Mucosa of rectum (tissue), 2 donors: ENCODE results near the gene IGLL5.
A peak's percentile ranks its signal among the peaks of the same experiment; 100 is the strongest.

Experiments
- H3K27ac ChIP-seq, 2 donors: one replicate each; pipeline ENCODE4 v1.7.0; 2013; ENCODE audit warnings: inconsistent platforms in 2 of 2, low read depth in 2 of 2, low read length in 2 of 2
- H3K27me3 ChIP-seq, 2 donors: one replicate each; pipeline ENCODE4 v1.7.0; 2013; ENCODE audit warnings: low read length in 2 of 2; ENCODE audit not compliant: control insufficient read depth in 2 of 2, insufficient read depth in 2 of 2
- H3K36me3 ChIP-seq, 2 donors: one replicate each; pipeline ENCODE4 v1.7.0; 2013; ENCODE audit warnings: low read length in 2 of 2; ENCODE audit not compliant: control insufficient read depth in 2 of 2, insufficient read depth in 2 of 2
- H3K4me1 ChIP-seq, 2 donors: one replicate each; pipeline ENCODE4 v1.7.0; 2013; ENCODE audit warnings: low read length in 2 of 2, mild to moderate bottlenecking in 1 of 2; ENCODE audit not compliant: control insufficient read depth in 2 of 2, insufficient read depth in 2 of 2
- H3K4me3 ChIP-seq, 2 donors: one replicate each; pipeline ENCODE4 v1.7.0; 2013; ENCODE audit warnings: low read length in 2 of 2
- H3K9ac ChIP-seq, 2 donors: one replicate each; pipeline ENCODE4 v1.7.0; 2013; ENCODE audit warnings: low read length in 2 of 2, low read depth in 1 of 2, mild to moderate bottlenecking in 1 of 2
- H3K9me3 ChIP-seq, 2 donors: one replicate each; pipeline ENCODE4 v1.7.0; 2013; ENCODE audit warnings: low read length in 2 of 2; ENCODE audit not compliant: control insufficient read depth in 2 of 2
- donor health status: healthy.
- donor health status: Normal muscosa, but diverticular disease.

IGLL5 gene

DNA sequence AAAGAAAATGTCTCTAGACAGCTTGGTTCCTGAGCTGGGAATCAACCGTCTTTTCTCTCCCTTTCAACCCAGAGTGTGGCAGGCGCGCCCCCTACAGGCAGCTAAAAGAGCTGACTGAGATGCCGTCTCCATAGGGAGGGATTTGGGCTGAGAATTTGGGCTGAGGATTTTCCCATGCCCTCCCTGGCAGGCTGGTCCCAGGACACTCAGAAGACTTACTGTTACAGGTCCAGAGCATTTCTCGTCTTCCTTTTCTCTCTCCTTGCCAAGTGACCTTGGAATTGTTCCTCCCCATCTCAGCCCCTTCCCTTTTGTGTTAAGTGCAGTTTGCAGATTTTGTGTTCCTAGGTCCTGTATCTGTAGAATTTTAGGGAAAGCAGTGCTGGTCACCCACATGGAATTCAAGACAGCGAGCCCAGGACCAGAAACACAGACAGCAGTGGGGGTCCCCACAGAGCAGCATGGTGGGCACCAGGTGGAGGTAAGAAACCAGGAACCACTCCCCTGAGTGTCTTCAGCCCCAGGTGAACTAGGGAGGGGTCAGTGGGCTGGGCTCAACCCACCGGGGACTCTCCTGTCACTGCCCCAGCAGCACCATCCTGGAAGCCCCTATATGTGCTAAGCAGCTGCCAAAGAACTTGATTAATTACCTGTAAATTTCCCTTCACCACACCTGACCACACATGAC is 9.9 kb upstream of the IGLL5 start:
- Histone ChIP-seq H3K36me3 (no peaks in the 10 kb centered on the region), H3K9me3 (no peaks in the 10 kb centered on the region), H3K9ac (no peak overlapping the region), H3K4me1 (no peaks in the 10 kb centered on the region), H3K27me3 (no peaks in the 10 kb centered on the region), H3K27ac (no peak overlapping the region), H3K4me3 (no peak overlapping the region)

DNA sequence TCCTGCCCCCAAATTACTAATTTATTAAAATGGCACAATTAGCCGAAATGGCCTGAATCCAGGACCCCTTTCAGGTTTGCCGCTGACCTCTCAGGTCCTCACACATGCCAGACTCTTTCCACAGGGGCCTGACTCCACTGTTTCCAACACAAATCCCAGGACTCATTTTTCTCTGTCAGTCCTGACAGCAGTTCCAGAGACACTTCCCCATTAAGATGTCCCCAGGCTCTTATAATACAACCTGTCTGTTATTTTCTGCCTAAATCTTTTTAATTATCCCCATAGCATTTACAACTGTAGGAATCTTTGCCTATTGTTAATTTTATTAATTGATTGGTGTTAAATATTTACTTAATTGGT is 9.4 kb upstream of the IGLL5 start:
- Histone ChIP-seq H3K27me3 (no peaks in the 10 kb centered on the region), H3K9ac (no peak overlapping the region), H3K27ac (no peak overlapping the region), H3K4me1 (no peaks in the 10 kb centered on the region), H3K9me3 (no peaks in the 10 kb centered on the region), H3K4me3 (no peak overlapping the region), H3K36me3 (no peaks in the 10 kb centered on the region)

DNA sequence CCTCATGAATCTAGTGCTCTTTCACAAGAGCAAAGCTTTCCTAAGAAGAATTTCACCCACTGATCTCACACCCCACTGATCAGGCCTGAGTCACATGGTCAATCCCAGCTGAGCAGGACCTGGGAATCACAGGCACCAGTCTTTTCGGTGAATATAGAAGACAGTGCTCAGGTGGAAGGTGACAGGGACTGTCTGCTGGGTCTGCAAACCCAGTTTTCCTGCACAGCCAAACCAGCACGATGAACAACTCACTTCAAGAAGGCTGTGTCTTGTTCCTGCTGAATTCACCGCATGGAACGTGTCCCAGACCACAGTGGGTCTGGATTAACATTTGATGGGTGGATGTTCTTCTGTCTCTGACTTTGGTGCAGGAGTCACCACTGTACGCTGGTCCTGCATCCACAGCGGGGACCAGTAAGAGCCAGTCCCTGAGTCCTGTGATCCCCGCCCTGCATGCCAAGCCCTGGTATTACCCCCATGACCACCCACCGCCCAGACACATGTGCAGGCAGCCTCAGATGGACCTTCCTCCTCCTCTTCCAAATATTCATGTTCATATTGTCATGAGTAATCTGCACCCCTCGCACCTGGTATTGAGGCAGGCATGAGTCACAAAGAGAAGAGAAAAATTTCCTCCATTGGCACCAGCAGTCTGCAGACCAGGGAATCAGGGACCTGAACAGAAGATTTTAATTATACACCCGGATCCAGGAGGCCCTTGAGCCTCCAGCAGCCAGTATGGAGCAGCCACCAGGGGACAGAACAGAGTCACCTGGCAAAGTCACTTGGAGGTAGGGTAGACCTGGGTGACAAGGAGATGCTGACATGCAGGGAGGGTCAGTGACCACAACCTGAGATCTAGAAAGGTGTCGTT is 8.6 kb upstream of the IGLL5 start:
- no peak overlapping the region for H3K9ac ChIP-seq
- no peak overlapping the region for H3K4me3 ChIP-seq
- H3K4me1 ChIP-seq, result no peaks in the 10 kb centered on the region
- H3K27ac ChIP-seq, result no peak overlapping the region
- no peaks in the 10 kb centered on the region for H3K9me3 ChIP-seq
- H3K27me3 ChIP-seq, result no peaks in the 10 kb centered on the region
- H3K36me3 ChIP-seq, result no peaks in the 10 kb centered on the region

DNA sequence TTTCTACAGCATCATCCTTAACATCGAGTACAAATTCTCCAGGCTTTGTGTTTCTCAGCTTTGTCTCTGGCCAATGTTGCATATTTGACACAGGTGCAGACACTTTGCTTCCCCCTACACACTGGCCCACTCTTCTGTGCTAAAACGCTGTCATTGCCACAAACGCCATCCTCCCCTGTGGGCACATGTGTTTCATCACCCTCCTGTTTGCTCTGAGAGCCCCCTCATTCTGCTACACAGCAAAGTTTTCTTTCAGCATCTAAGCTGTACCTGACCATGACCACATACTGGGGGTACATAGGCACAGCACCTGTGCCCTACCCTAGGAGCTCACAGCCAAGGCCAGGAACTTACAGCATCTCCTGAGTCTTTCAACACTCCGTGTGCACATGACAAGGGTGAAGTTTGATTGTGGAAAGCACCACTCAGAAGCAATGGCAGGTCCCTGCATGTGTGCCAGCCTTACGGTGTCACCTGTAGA is 7.9 kb upstream of the IGLL5 start:
- no peaks in the 10 kb centered on the region for H3K27me3 ChIP-seq
- H3K36me3 ChIP-seq, result no peaks in the 10 kb centered on the region
- no peak overlapping the region for H3K27ac ChIP-seq
- H3K9ac ChIP-seq, result no peak overlapping the region
- no peaks in the 10 kb centered on the region for H3K4me1 ChIP-seq
- no peaks in the 10 kb centered on the region for H3K9me3 ChIP-seq
- H3K4me3 ChIP-seq, result no peak overlapping the region

DNA sequence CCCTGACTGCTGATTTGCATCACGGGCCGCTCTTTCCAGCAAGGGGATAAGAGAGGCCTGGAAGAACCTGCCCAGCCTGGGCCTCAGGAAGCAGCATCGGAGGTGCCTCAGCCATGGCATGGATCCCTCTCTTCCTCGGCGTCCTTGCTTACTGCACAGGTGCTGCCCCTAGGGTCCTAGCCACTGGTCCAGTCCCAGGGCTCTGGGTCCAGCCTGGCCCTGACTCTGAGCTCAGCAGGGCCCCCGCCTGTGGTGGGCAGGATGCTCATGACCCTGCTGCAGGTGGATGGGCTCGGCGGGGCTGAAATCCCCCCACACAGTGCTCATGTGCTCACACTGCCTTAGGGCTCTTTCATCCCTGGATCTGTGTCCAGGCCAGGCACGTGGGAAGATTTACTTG is 7.0 kb upstream of the IGLL5 start:
- Histone ChIP-seq H3K9ac (no peak overlapping the region), H3K4me1 (no peaks in the 10 kb centered on the region), H3K9me3 (no peaks in the 10 kb centered on the region), H3K27me3 (no peaks in the 10 kb centered on the region), H3K27ac (peak overlapping the region in 1 of 2 donors; percentile 23), H3K36me3 (no peaks in the 10 kb centered on the region), H3K4me3 (no peak overlapping the region)

DNA sequence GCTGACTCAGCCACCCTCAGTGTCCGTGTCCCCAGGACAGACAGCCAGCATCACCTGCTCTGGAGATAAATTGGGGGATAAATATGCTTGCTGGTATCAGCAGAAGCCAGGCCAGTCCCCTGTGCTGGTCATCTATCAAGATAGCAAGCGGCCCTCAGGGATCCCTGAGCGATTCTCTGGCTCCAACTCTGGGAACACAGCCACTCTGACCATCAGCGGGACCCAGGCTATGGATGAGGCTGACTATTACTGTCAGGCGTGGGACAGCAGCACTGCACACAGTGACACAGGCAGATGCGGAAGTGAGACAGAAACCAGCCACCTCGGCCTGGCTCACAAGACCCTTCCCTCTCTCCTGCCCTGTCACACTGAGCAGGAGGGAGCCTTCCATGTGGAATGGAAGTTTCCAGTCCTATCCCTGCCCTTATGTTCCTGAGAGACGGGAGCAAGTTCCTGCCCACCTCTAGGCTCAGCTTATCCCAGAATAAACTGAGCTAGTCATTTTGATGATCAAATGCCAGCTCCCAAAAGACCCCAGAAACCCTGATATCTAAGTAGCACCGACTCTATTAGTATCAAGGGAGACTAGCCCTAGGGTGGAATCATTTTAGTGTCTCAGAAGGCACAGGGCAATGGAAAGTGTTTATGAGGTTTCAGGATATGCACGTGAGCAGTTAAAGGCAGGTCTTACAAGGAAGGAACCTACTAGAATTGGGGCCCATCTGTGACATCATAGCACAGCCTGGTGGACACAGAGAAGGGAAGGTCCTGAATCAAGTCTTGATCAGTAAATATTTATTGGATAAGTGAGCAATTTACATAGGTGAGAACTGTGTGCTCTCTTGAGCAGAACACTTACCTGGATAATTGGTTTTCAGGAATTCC is 6.3 kb upstream of the IGLL5 start:
- no peaks in the 10 kb centered on the region for H3K9me3 ChIP-seq
- no peak overlapping the region for H3K27ac ChIP-seq
- H3K9ac ChIP-seq, result peak overlapping the region in 1 of 2 donors; percentile 41
- no peak overlapping the region for H3K4me3 ChIP-seq
- no peaks in the 10 kb centered on the region for H3K4me1 ChIP-seq
- no peaks in the 10 kb centered on the region for H3K27me3 ChIP-seq
- no peaks in the 10 kb centered on the region for H3K36me3 ChIP-seq

DNA sequence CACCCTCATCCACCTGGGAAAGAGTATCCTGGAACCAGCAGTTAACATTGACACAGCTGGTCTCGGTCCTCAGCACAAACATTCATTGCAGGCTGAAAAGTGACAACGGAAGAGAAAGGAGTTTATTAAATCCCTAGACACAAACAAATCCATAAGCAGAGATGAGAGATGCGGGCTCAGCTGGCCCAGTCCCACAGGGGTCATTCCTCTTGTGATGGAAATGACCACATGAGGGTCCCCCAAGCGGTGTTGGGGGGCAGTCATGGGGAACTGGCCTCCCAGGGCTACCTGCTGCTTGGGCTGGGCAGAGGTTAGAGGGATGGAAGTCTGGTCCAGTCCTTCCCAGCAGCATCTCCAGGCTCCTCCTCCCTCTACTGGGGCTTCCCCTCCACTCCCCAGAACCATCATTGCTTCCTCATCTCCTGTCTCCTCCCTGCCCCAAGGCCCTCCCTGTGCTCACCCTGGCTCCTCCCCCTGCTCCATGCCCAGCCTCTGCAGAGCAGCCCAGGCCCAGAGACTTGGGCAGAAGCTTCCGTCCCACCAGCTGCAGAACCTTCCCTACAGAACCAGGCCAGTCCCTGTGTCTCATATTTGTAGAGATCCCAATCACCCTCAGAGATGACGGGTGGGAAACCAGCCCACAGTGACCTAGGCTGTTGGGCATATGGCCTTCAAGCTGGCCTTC is 5.4 kb upstream of the IGLL5 start:
- H3K9me3 ChIP-seq, result no peaks in the 10 kb centered on the region
- H3K4me1 ChIP-seq, result no peaks in the 10 kb centered on the region
- no peak overlapping the region for H3K4me3 ChIP-seq
- no peak overlapping the region for H3K27ac ChIP-seq
- H3K36me3 ChIP-seq, result no peaks in the 10 kb centered on the region
- no peaks in the 10 kb centered on the region for H3K27me3 ChIP-seq
- no peak overlapping the region for H3K9ac ChIP-seq

DNA sequence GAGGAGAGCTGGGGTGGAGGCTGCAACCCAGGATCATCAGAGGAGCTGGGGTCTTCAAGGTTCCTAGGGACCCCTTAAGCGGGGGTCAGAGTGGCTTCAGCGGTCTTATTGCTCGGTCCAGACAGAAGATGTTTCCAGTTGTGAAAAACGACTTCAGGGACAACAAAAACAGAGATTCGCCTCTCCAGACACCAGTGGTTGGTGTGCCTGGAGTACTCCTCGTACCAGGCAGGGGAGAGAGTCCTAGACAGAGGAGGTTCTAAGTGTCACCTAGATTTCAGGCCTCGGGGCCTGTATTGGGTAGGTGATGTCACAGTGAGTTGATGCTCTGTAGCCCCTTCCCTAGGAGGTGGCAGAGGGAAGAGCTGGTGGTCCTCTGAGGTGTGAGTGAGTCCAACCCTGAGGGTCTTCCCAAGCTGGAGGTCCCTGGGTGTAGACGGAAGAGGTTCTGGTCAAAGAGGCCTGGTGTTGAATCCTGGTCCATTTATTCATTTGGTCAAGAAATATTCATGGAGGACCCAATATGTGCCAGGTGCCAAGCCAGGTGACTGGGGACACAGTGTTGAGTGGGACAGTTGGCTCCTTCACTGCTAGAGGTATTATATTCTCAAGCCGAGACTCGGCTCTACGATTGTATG is 4.4 kb upstream of the IGLL5 start:
- Histone ChIP-seq H3K9me3 (no peaks in the 10 kb centered on the region), H3K27me3 (no peaks in the 10 kb centered on the region), H3K36me3 (no peaks in the 10 kb centered on the region), H3K27ac (no peak overlapping the region), H3K9ac (no peak overlapping the region), H3K4me1 (no peaks in the 10 kb centered on the region), H3K4me3 (no peak overlapping the region)

DNA sequence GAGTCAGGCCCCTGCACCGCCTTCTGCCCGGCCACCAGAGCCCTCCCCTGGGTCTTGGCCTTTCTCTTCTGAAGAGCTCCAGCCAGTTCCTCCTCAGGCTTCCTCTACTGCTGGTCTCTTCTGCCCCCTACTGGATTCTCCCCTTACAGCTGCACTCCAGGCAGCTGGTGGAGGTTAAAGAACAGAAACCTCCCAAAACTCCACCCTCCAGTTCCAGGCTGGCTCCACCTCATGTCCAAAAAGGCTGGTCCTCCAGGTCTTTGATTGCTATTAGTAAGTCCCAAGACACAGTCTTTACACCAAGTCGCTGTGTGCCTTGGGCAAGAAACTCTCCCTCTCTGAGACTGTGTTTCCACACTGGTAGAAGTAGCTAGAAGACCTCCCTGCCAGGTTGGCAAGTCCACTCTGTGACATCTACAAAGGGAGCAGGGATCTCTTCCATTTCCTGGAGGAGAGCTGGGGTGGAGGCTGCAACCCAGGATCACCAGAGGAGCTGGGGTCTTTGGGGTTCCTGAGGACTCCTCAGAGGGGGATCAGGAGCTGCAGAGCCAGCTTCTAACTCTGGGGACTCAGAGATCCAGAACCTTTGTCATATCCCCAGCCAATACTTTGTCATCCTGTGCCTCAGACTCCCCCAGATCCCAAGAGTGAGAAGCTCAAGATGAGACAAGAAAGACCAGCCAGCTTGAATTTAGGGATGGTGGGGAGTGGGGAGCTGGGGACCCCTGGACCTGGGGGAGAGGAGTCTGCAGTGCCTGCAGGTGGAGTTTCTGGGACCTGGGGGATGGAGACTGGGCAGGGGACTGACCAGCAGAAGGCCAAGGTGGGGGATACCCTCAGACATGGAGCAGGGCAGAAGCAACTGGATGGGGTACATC is 3.4 kb upstream of the IGLL5 start:
- Histone ChIP-seq H3K27me3 (no peaks in the 10 kb centered on the region), H3K4me3 (no peak overlapping the region), H3K9me3 (no peaks in the 10 kb centered on the region), H3K36me3 (no peaks in the 10 kb centered on the region), H3K9ac (no peak overlapping the region), H3K4me1 (no peaks in the 10 kb centered on the region), H3K27ac (peak overlapping the region in 1 of 2 donors; percentile 23)
